Tibial nerve (tissue), 4 donors: Measurements from ENCODE around the gene ADGRL3.

Source experiments
- CTCF ChIP-seq, 5 experiments: fragments of 200-600 bp in 3 of 5; fragments of 450-650 bp in 2 of 5; sonication (generic) in 3 of 5; IDR thresholded peaks; one replicate each; pipeline ENCODE4 v1.5.1; 2016 to 2019; ENCODE audit warnings: antibody characterized with exemption in 5 of 5, mild to moderate bottlenecking in 3 of 5, moderate library complexity in 2 of 5
- EP300 ChIP-seq, 2 donors: sonication (generic); formaldehyde crosslinking; IDR thresholded peaks; one replicate each; pipeline ENCODE4 v1.6.1; 2017; ENCODE audit warnings: antibody characterized with exemption in 2 of 2, mild to moderate bottlenecking in 1 of 2
- POLR2A ChIP-seq, 2 donors: fragments of 450-650 bp; IDR thresholded peaks; one replicate each; pipeline ENCODE4 v1.6.1; 2017; ENCODE audit warnings: antibody characterized with exemption in 2 of 2, mild to moderate bottlenecking in 2 of 2, moderate library complexity in 2 of 2

- TF ChIP-seq CTCF (IDR thresholded peaks at IDR 0.05) (no peak), POLR2A (IDR thresholded peaks at IDR 0.05) (no peak), EP300 (IDR thresholded peaks at IDR 0.05) (no peak)
Observed at GRCh38 chr4:62053974-62054373, 853.8 kb downstream of the ADGRL3 start.
